ENCODE results near the gene TNFRSF12A. TPM values are rescaled to one million over a fixed set of nuclear protein-coding genes. Genes with fewer than 3 reads are reported as not detected.

TNFRSF12A gene
- total and polyA plus RNA-seq, 2 of the 8 experiments (the other 6 are each of a cell fraction or from before 2014, with no cell fraction given): 81.0 to 82.5 TPM

DNA sequence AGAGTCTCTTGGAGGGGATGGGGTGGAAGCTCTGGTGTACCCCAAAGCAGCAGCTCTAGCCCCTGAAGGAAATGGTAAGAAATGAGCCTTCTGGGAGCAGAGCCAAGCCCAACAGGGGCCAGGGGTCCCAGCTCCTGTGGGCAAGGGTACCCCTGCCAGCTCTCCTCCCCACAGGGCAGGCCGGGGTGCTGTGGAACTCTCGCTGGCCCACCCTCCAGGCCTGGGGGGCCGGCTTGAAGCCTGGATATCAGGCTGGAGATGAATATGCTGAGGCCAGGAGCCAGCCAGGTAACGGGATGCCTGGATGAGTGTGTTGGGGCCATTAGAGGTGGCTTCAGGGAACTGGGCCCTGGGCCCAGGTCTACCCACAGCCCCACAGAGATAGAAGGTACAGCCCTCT, 19.6 kb upstream of the TNFRSF12A start:
- FAIRE-seq: no peak
- Histone ChIP-seq H3K56ac (replicated peaks; ENCODE audit: insufficient read length, low read depth, low read length) (no peak overlapping the region), H3K23me2 (ENCODE audit: low read depth, low read length) (peaks cover 3% of the 10 kb centered on the region), H4K91ac (replicated peaks; ENCODE audit: insufficient read length, low read length) (no peak overlapping the region), H3K18ac (ENCODE audit: extremely low read depth, low read length) (no peak overlapping the region), H3K9me3 (ENCODE audit: insufficient read depth in 2 of 2, low read depth in 1 of 2, low read length in 1 of 2) (no peaks in the 10 kb centered on the region), H4K5ac (ENCODE audit: insufficient read length, low read depth, low read length) (no peak overlapping the region), H3K14ac (ENCODE audit: insufficient read length) (no peak overlapping the region), H2BK120ac (replicated peaks; ENCODE audit: low read depth, low read length) (no peak overlapping the region), H3K4me1 (replicated peaks in 1 of 4; ENCODE audit: control insufficient read depth in 3 of 4, insufficient read depth in 4 of 4, low read length in 3 of 4) (peaks cover 0 to 26% (median 10%) of the 10 kb centered on the region in 4 experiments; a peak in 6 of 7 replicates), H4K8ac (ENCODE audit: extremely low read depth, insufficient read depth, low read length) (no peak overlapping the region), H2AFZ (ENCODE audit: low read length) (no peak overlapping the region), H4K20me1 (replicated peaks in 1 of 2; ENCODE audit: control insufficient read depth in 1 of 2, insufficient read depth in 2 of 2, low read length in 2 of 2) (peaks cover 0 to 2% of the 10 kb centered on the region in 2 experiments), H2BK20ac (ENCODE audit: low read length) (no peak overlapping the region), H3K23ac (ENCODE audit: insufficient read length) (no peak overlapping the region), H3K9ac (replicated peaks in 1 of 4; ENCODE audit: extremely low read depth in 1 of 4, low read depth in 3 of 4, low read length in 3 of 4) (no peak overlapping the region), H3K4me2 (ENCODE audit: insufficient read depth in 1 of 2, low read depth in 2 of 2, low read length in 2 of 2) (no peak overlapping the region), H2BK15ac (ENCODE audit: low read length) (0 out of 2 replicates have a peak overlapping the region, but pooled peaks have one; percentile 29), H3K4me3 (ENCODE audit: extremely low read depth in 1 of 4, insufficient read depth in 2 of 4, low read depth in 3 of 4, low read length in 4 of 4) (no peak overlapping the region), H2AK5ac (ENCODE audit: low read depth, low read length) (peak overlapping the region; percentile 70; the same call in 1 of the 2 replicates), H3K27me3 (replicated peaks in 1 of 4; ENCODE audit: control insufficient read depth in 3 of 4, extremely low read depth in 1 of 4, insufficient read depth in 3 of 4, low read length in 3 of 4) (no peaks in the 10 kb centered on the region), H3K79me1 (ENCODE audit: low read depth, low read length) (no peaks in the 10 kb centered on the region), H3K79me2 (ENCODE audit: control insufficient read depth in 1 of 2, insufficient read depth in 2 of 2, low read length in 2 of 2) (no peaks in the 10 kb centered on the region), H3K36me3 (ENCODE audit: control insufficient read depth in 2 of 4, insufficient read depth in 4 of 4, low read length in 3 of 4) (no peaks in the 10 kb centered on the region), H2BK12ac (ENCODE audit: low read depth, low read length) (0 out of 2 replicates have a peak overlapping the region, but pooled peaks have one; percentile 17), H2BK5ac (ENCODE audit: low read depth, low read length) (no peak overlapping the region), H3K27ac (ENCODE audit: low read depth, low read length) (no peak overlapping the region), H3K4ac (replicated peaks; ENCODE audit: insufficient read length, low read depth, low read length) (no peak overlapping the region)
- DNase-seq (ENCODE audit: low read depth in 1 of 2, low spot score in 2 of 2): no peak
- POLR2A ChIA-PET (ENCODE audit: partially characterized antibody): interaction anchor here (1.1 to 35.7 kb wide), 9 partner anchors 8 to 97 kb away, joined by 3 to 1808 read pairs (median 11); partner anchors contain the start of genes BICDL2, CLDN6, CLDN9 and HCFC1R1
- WGBS, 2 experiments (ENCODE audit: extremely low coverage in 1 of 2, insufficient coverage in 1 of 2, insufficient read length in 1 of 2, insufficient replicate concordance in 2 of 2, low coverage in 1 of 2, low lambda C conversion rate in 2 of 2, missing lambda C conversion rate in 1 of 2): 92% methylated on average over 4 of the region's 4 CpGs; no CpG with 5 or more reads in 1 of the 2 experiments
- CTCF ChIA-PET (ENCODE audit: partially characterized antibody): interaction anchor here (0.9 to 17.3 kb wide), 10 partner anchors 10 to 74 kb away, joined by 3 to 639 read pairs (median 8); partner anchors contain the start of genes BICDL2, CLDN6, CLDN9 and HCFC1R1
- no peak for TF ChIP-seq KDM4A (IDR thresholded peaks at IDR 0.05; ENCODE audit: low read depth, low read length, severe bottlenecking)
- no peak for TF ChIP-seq EZH2 (IDR thresholded peaks at IDR 0.05; ENCODE audit: low read depth, low read length, severe bottlenecking)
- TF ChIP-seq TEAD4 (IDR thresholded peaks at IDR 0.05; ENCODE audit: low read depth, low read length): no peak
- TF ChIP-seq, protein P1, sequence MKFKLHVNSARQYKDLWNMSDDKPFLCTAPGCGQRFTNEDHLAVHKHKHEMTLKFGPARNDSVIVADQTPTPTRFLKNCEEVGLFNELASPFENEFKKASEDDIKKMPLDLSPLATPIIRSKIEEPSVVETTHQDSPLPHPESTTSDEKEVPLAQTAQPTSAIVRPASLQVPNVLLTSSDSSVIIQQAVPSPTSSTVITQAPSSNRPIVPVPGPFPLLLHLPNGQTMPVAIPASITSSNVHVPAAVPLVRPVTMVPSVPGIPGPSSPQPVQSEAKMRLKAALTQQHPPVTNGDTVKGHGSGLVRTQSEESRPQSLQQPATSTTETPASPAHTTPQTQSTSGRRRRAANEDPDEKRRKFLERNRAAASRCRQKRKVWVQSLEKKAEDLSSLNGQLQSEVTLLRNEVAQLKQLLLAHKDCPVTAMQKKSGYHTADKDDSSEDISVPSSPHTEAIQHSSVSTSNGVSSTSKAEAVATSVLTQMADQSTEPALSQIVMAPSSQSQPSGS (IDR thresholded peaks at IDR 0.05; ENCODE audit: low read length): no peak
- TF ChIP-seq POLR2A (IDR thresholded peaks at IDR 0.05; ENCODE audit: control extremely low read depth in 1 of 2, low read depth in 2 of 2, low read length in 2 of 2): no peak
- TF ChIP-seq MAFK (IDR thresholded peaks at IDR 0.05; ENCODE audit: low read depth, low read length): no peak
- TF ChIP-seq CBX8 (IDR thresholded peaks at IDR 0.05; ENCODE audit: borderline replicate concordance, low read depth, low read length): no peak
- TF ChIP-seq GABPA (IDR thresholded peaks at IDR 0.05; ENCODE audit: borderline replicate concordance, insufficient read depth, low read length): no peak
- TF ChIP-seq, protein P2, sequence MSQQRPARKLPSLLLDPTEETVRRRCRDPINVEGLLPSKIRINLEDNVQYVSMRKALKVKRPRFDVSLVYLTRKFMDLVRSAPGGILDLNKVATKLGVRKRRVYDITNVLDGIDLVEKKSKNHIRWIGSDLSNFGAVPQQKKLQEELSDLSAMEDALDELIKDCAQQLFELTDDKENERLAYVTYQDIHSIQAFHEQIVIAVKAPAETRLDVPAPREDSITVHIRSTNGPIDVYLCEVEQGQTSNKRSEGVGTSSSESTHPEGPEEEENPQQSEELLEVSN (IDR thresholded peaks at IDR 0.05): no peak
